GM21390 (cell line): Measurements from ENCODE around the gene HNRNPM.
"Not testable (repeated sequence)": the region's sequence is repeated elsewhere in the genome, so short reads cannot be mapped to it uniquely, and the experiment has no call there.

Source experiments
- ATAC-seq: cut with Tn5 transposase; IDR thresholded peaks from one replicate; pipeline ENCODE4 v1.9.1; 2021; ENCODE audit not compliant: unreplicated experiment

The HNRNPM gene, protein sequence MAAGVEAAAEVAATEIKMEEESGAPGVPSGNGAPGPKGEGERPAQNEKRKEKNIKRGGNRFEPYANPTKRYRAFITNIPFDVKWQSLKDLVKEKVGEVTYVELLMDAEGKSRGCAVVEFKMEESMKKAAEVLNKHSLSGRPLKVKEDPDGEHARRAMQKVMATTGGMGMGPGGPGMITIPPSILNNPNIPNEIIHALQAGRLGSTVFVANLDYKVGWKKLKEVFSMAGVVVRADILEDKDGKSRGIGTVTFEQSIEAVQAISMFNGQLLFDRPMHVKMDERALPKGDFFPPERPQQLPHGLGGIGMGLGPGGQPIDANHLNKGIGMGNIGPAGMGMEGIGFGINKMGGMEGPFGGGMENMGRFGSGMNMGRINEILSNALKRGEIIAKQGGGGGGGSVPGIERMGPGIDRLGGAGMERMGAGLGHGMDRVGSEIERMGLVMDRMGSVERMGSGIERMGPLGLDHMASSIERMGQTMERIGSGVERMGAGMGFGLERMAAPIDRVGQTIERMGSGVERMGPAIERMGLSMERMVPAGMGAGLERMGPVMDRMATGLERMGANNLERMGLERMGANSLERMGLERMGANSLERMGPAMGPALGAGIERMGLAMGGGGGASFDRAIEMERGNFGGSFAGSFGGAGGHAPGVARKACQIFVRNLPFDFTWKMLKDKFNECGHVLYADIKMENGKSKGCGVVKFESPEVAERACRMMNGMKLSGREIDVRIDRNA

DNA sequence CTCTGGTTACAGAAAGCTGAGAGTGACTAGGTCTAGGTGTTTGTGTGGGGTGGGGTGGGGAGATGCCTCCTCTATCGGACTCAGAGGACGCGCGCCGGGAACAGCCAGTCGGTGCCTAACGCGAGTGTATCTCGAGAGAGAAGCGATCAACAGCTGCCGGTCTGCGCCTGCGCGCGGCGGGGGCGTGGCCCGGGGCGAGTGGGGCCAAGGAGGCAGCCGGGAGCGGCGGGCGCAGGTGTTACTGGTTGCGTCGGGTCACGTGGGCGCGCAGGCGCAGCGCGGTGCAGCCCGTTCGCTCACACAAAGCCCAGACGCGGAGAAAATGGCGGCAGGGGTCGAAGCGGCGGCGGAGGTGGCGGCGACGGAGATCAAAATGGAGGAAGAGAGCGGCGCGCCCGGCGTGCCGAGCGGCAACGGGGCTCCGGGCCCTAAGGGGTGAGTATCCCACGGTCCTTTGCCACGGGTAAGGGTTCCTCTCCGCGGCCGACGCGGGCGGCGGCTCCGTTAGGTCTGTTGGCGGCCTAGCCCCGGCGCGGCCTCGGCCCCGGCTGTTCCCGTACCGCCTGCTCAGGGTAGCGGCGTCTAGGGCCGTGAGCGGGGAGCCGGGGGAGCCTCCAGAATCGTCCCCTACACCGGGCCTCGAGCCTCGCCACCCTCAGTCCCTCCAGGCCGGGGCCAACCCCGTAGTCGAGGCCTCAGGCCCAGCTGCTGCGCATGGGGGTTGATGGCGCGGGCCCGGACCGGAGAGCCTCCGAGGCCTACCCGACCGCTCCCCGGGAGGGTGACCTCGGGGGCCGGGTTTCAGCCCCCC lies at the start of gene HNRNPM:
HNRNPM (plus strand) TSS at position 299 of the 811 bp plus-strand sequence; CDS start at position 323, 24 bp downstream.
- peak; percentile 79 for ATAC-seq

DNA sequence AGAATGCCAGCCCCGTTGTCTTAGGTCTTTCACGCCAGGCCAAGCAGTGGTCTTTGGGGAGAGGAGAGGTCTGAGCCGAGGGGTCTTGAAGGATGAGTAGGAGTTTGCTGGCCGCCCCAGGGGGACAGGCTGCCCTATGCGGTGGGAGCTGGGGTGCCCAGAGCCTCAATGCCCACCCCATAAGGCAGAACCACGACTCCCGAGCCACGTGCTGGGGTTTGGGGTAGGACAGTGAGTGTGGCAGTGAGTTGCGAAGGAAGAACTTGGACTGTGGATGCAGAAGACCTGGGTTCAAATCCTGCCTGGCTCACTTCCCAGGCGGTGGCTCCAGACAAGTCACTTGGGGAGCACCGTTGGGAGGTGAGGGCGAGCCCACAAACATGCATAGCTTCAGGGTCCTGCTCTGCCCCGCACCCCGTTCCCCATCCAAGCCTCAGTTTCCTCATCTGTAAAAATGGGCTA lies 49.1 kb upstream of the HNRNPM start:
- ATAC-seq: no peak

DNA sequence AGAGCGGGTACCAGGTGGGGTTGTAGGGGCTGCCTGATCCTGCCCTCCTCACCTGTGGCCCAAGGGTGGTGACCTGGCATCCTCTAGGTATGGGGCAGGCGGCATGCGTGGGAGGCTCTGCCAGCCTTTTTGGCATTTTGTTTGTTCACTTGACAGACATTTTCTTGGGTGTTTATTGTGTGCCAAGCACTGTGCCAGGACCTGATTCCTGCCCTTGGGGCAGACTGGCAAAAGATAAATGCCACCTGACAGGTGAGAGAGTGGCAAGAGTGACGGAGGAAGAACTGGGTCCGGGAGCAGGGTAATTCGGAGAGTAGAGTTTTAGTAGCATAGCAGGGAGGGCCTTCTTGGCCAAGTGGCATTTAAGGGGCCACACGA lies 48.6 kb upstream of the HNRNPM start:
- ATAC-seq: no peak

DNA sequence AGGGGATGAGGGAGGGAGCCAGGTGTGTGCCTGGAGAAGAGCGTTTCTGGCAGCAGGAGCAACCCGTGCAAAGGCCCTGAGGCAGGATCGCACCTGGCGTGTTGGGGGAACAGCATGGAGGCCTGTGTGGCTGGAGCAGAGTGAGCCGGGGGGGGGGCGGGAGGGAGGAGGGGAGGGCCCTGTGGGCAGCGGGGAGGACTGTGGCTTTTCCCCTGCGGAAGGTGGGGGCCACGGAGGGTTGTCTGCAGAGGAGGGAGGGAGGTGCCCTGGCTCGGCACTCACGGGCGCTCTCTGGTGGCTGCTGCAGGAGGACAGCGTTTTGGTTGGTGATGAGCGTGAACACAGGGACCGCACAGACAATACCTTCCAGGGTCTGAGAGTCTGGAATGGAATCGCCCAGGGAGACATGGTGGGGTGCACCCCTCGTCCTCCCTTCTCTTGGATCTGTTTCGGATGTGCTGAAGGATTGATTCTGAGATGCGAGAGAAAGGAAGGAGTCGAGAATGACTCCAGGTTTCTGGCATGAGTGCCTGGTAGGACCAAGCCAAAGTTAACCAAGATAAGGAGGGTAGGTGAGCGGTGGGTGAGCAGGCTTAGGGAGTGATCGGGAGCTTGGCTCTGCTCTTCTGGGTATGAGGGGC lies 48.1 kb upstream of the HNRNPM start:
- no peak for ATAC-seq

DNA sequence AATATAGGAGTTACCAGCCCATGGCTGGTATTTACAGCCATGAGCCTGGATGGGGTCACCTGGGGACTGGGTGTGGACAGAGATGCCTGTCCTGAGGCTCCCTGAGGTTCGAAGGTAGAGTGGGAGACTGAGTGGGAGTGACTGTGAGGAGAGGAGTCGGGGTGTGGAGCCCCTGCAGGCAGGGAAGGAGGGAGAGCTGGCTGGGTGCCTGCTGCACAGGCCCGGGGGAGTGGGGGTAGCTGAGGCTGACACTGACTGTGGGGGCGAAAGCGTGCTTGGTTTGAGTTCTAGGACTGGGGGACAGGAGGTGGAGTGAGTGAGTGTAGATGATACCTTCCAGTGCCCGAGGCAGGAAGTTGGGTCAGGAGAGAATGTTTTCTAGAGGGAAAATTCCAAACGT lies 47.5 kb upstream of the HNRNPM start:
- no peak for ATAC-seq

DNA sequence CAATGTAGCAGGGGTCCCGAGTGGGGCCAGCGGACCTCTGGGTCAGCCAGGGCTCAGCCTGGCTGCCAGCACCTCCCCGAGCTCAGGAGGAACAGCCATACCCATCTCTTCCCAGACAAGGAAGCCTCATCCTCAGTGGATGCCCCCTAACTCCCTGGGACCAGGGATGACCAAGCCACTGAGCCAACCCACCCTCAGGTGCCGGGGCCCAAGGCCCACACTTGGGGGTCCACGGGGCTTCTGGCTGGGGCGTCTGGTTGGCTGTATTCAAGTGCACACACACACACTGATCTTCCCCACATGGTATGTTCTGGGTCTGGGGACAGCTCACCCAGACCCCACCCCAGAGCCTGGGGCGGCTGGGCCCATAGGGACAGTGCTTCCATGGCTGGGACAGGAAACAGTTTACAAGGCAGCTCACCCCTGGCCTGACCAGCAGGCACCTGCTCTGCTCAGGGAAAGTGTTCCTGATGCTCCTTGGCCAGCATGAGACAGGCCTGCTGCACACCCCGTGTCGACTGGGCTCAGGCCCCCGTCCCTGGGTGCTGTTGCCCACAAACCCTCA lies 46.9 kb upstream of the HNRNPM start:
- ATAC-seq: no peak

DNA sequence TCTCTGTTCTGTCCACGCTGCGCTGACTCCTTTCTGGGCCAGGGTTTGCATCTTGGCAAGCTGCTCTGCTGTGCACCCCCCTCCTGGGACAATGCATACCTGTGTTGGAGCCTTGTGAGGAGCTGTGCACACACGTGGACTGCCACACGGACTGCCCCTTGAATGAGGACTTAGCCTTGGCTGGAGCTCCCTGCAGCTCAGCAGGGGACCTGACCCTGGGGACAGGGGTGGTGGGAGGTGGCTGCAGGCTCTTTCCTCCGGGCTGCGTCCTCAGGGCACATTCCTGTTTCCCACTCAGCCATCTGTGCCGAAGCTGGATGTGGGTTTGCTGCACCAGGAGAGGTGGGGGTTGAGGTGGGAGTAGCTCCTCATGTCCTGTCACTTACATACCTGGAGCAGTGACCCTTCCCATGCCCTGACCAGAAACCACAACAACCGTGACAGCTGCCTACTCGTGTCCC lies 46.4 kb upstream of the HNRNPM start:
- no peak for ATAC-seq

DNA sequence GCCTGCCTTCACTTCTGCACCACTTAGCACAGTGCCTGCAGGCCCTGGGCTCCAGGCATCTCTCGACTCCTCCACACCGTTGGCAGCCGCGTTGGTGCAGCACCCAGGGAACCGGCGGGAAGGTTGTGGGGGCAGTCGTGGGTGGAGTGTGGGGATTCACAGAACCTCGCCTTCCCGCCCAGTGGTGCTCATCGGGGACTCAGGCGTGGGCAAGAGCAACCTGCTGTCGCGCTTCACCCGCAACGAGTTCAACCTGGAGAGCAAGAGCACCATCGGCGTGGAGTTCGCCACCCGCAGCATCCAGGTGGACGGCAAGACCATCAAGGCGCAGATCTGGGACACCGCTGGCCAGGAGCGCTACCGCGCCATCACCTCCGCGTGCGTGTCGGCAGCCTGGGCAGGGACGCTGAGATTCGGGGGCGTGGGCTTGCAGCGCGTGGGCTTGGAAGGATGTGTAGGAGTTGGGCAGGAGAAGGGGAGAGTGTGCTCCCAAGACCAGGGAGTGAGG lies 45.0 kb upstream of the HNRNPM start:
- no peak for ATAC-seq

DNA sequence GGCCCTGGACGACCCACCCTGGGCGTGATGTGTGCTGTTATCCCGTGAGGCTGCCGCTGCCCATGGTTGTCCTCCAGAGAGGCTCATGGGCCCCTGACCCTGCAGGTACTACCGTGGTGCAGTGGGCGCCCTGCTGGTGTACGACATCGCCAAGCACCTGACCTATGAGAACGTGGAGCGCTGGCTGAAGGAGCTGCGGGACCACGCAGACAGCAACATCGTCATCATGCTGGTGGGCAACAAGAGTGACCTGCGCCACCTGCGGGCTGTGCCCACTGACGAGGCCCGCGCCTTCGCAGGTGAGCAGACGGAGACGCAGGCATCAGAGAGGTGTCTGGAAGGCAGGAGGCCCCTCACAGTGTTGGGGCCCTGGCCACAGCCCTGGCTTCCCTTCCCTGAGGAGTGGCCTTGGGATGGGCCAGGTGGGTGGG lies 42.8 kb upstream of the HNRNPM start:
- no peak for ATAC-seq

DNA sequence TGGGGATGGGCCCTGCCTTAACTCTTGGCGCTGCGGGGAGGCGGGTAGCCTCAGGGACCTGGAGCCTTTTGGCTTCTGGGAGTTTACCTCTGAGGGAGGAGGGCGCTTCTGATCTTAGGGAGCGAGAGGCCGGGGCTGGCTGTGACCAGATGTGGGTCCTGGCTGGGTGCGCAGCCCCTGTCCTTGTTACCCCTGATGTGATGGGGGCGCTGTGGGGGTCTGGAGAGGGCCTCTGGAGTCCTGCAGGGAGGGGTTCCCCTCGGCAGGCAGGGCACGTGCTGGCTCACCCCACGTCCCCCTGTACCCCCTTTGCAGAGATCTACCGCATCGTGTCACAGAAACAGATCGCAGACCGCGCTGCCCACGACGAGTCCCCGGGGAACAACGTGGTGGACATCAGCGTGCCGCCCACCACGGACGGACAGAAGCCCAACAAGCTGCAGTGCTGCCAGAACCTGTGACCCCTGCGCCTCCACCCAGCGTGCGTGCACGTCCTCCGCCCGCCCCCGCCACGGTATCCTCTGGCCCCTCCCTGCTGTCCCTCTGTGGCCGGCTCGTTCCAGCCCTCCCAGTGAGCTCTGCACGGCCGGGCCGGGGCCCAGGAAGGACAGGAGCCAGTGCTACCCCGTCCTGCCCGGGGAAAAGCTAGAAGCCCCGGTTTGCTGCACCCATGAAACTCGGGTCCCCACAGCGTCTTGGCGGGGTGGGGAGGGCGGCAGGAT lies 41.5 kb upstream of the HNRNPM start:
- no peak for ATAC-seq

DNA sequence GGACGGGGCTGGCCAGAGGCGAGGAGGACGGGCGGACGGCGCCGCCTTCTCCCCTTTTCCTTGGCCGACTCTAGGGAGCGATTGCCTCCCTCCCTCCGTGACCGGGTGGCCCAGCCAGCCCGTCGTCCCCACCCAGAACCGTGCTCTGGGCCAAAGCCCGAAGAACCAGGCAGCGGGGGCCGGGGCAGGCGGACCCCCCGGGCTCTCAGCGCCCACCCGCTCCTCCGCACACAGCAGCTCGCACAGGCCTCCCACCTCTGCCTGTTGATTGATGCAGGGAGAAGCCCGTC lies 41.0 kb upstream of the HNRNPM start:
- no peak for ATAC-seq

DNA sequence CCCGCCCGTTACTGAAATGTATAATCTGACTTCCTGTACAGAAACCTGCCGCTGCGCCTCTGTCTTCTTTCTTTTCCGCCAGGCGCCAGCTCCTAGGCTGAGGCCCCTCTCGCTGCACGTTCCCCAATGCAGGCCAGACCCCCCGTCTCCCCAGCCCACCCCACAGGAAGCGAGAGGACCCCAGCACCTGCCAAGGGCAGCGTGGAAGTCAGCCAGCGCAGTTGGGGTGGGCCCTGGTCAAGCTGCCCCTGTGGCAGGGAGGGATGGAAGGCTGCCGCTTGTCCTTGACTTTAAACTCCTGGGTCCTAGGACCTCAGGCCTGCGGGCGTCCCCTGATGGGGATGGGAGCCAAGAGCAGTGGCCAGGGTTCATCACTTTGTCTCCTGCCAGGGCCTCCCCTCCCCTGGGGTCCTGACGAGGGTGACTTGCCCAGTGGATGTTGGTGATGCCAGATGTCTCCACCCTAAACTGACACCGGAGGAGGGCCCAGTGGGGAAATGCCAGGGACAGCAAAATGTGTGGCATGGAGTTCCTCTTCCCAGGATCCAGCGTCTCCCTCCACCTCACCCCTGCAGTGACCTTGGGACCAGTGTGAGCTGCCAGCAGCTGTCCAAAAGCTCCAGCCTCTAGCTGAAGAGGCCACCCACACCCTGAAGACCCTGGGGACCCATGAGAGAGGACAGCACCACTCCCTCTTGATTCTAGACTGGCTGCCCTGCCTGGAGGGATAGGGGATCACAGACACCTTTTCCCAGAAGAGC lies 40.2 kb upstream of the HNRNPM start:
- ATAC-seq: no peak

DNA sequence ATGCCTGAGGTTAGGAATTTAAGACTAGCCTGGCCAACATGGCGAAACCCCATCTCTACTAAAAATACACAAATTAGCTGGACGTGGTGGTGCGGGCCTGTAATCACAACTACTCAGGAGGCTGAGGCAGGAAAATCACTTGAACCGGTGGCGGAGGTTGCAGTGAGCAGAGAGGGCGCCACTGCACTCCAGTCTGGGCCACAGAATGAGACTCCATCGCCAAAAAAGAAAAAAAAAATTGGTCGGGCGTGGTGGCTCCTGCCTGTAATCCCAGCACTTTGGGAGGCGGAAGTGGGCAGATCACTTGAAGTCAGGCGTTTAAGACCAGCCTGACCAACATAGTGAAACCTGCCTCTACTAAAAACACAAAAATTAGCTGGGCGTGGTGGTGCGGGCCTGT lies 34.1 kb upstream of the HNRNPM start:
- not testable (repeated sequence) for ATAC-seq

DNA sequence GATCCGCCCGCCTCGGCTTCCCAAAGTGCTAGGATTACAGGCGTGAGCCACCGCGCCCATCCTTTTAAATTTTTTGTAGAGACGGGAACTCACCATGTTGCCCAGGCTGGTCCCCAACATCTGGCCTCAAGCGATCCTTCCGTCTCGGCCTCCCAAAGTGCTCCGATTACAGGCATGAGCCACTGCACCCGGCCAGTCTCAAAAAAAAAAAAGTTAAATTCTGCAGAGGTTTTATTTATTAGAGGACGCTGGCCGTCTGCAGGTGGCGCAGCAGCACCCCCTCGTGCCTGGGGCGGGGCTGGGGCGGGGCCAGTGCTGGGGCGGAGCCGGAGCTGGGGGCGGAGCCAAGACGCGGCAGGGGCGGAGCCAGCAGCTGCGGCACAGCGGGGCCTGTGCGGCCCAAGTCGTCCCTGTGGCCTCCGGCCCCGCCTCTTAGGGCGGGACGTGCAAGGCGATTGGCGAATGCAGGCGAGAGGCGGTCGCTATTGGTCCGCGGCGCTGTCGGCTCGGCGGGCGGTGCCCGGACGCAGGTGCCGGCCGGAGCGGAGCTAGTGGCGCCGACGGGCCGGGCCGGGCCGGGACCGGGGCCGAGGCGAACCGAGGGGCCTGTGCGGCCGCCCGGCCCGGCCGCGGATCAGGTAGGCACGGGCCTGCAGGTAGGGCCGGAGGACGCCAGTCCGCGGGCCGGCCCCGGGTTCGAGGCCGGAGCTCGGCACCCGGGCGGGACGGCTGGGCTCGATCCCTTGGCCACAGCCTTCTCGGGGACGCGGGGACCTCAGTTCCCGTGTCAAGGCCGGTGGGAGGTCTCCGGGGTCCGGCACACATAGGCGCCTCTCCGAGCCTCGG lies 31.8 kb upstream of the HNRNPM start, which contains the start of gene MARCHF2:
MARCHF2 (plus strand) TSS at position 523 of the 846 bp plus-strand sequence. CDS start 8,536 bp downstream, outside the sequence.
- ATAC-seq: peak; percentile 98

DNA sequence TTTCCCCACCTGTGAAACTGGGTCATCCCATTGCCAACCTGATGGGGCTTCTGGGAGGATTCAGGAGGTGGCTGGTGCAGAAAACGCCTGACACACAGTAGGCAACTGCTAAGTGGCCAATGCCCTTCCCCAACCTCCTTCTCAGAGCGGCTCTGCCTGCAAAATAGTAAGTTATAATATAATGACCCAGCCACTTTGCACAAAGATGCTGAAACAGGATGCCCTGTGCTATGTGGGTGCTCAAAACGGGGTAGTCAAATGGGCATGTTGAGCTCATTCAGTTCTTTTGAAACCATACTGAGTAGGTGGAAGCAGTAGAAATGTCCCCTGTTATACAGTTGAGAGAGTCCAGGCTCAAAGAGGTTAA lies 31.2 kb upstream of the HNRNPM start:
- ATAC-seq: peak; percentile 12

DNA sequence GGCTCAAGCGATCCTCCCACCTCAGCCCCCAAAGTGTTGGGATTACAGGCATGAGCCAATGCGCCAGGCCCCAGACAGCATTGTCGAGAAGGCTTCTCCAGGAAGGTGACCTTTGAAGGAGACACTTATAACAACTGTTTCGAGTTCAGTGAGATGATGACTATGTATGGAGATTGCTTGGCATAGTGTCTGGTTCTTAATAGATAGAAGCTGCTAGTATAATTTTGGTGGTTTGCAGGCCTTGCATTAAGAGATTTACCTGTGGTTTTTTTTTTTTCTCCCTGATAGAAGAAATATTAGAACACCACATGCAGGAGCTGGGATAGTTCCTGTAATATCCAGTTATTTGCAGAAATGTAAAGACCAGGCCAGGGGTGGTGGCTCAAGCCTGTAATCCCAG lies 28.0 kb upstream of the HNRNPM start:
- ATAC-seq: no peak

DNA sequence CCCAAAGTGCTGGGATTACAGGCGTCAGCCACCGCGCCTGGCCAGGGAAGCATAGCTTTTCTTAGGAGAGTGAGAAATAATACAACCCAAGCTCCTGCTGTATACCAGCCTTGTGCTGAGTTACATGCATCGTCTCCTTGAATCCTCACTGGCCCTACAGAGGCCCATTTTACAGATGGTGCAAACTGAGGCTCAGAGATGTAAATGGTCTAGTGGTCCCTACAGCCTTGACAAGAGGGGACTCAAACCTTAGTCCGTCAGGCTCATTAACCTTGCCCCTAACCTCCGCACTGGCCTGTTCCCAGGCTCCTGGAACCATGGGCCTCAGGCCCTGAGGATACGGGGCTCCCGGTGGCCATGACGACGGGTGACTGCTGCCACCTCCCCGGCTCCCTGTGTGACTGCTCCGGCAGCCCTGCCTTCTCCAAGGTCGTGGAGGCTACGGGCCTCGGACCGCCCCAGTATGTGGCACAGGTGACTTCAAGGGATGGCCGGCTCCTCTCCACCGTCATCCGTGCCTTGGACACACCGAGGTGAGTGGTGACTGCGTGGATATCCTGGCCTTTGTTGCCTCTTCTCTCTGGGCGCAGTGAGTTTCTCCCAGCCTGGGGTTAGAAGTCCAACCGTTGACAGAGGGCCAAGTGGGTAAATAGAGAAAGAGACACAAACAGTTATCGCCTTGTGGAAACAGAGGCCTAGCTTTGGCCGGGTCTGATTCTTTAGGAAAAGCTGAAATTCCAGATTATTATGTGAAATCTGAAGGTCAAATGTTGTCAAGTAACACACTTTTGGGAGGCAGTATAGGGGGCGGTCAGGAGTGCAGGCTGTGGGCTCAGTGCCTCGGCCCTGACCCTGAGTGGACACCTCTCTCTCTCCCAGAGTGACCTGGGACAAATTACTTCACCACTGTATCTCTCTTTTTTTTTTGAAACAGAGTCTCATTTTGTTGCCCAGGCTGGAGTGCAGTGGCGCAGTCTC lies 23.0 kb upstream of the HNRNPM start:
- ATAC-seq: no peak
